Fibroblast of skin of left biceps (primary cell): Measurements from ENCODE around the gene FAM83E.
"Not testable (repeated sequence)": the region's sequence is repeated elsewhere in the genome, so short reads cannot be mapped to it uniquely, and the experiment has no call there.

ENCODE experiments used
- DNase-seq, 2 experiments: peaks; one replicate each; pipeline ENCODE4 v3.0.0-alpha.2; 2013; ENCODE audit warnings: low read depth in 2 of 2

FAM83E gene

DNA sequence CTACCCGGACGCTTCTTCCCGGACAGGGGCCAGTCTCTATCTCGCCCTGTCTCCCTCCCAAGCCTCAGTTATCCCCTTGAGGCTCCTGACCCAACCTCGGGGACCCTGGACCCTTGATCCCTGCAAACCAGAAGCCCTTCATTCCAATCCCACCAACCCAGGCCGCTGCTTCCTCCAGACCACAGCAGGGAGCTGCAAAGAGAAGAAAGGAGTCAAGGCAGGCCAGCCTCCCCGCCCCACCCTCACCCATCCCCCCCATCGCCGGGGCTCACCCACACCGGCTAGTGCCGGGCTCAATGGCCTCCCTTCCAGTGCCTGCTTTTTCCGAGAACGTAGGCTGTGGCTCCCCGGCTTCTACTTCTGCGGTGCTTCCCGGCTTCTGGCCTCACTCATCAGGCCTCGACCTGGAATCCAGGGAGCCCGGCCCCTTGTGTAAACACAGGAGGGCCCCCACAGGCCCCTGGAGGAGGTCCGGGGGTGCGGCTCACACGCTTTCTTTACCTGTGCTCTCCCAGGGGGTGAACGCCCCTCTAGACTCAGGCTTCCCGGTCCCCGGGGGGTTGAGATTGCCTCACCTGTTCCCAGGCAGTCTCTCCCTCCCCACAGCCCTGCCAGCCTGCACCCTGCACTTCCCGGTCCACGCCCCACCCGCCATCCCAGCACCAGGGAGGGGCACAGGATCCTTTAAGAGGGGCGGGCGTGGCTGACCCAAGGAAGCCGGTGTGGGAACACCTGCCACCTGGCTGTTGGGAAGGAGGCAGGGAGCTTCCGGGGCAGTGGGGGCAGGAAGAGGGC lies at the start of gene FAM83E:
Gene FAM83E, minus strand, starts transcription at position 641 of the 795 bp plus-strand sequence. CDS start 1,704 bp downstream, outside the sequence.
- DNase-seq, result no peak

DNA sequence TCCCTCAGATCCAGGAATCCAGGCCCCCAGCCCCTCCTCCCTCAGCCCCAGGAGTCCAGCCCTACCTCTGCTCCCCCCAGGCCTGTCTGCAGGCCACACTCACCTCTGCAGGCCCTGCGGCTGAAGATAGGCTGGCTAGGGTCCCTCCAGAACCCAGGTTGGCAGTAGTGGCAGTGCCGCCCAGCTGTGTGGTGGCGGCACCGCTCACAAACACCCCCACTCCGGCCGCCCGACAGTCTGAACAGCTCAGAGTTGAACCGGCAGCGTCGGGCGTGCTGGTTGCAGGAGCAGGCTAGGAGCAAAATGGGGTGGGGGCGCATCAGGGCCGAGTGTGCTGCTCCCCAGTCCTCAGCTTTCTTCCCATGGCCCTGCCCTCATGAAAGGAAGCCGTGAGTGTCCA lies 49.6 kb upstream of the FAM83E start:
- DNase-seq, result no peak

DNA sequence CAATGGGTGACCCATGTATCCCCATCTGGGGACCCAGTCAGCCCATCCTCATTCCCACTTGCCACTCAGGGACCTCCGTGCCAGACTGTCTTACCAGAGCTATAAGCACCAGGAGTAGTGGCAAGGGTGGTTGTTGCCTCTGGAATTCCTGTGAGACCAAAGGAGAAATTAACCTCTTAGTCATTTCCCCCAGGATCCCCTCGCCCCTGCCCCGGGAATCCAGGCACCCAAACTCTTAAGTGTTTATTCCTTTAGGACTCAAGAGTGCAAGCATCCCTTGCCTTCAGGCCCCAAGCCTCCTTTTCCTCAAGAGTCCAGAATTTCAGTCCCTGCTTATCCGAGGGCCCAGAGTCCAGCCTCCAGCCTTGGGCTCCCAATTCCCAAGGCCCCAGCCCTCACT lies 48.8 kb upstream of the FAM83E start:
- DNase-seq, result no peak

DNA sequence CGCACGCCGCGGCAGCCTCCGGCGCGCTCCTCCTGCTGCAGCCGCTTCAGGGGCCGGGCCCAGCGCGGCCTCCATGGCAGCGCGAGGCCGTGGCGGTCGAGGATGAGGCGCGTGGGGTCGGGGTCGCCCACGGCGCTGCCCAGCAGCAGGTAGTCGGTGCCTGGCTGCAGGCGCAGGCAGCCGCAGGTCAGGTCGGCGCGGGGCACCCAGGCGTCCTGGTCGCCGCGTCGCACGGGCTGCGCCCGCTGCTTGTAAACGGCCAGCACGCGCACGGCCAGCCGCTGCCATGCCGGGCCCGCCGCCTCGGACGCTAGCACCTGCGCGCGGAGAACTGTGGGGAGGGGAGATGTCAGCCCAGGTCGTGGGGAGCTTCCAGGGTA lies 46.8 kb upstream of the FAM83E start:
- no peak for DNase-seq

DNA sequence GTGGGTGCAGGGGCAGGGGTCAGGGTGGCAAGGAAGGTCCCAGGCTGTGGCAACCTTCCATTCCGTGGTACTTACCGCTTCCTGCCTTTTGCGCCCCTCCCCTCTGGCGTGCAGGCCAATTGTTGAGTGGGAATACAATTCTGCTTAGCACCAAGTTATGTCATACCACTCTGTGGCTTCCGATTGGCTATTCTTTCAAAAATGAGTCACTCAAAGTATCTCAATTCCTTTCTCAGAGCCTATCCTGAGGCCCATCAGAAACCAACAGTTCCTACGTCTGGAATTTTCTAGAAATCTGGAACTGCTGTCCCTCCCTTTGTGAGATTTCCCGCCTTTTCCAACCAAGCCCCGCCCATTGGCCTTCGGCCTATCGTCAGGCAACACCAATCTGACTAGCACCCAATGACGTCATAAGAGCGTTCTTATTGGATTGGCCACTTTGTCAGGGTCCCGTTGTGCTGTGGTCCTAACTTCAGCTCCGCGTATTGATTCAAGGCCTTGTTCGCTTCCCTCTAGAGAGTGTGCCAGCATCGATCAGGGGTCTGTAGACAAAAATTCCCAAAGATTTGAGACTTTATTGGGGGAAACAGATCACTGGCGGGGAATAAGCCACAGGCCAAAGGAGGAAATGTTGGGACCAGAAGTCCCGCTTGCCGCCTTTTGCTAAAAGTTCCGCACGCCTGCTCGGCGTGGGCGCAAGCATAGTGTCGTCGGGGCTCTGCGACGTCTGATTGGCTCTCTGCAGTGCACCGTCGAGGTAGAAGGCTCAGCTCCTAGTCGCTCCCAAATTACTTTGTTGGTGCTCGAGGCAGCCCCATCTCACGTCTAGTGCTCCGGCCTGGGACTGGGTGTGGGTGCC lies 46.2 kb upstream of the FAM83E start:
- DNase-seq, result peak; percentile 55 to 62

DNA sequence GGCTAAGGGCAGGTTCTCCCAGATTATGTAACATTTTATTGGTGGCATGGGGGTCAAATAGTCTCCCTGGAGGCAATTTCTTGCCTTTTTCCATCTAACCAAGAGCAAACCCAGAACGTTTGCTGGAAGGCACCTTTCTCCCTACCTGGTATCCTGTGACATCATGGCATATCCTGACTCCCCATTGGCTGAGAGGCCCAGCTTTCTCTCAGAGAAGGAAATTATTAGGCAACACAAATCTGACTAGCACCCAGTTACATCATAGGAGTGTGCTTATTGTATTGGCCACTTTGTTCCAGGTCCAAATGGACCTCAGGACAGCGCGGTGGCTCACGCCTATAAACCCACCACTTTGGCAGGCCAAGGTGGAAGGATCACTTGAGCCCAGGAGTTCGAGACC lies 44.9 kb upstream of the FAM83E start:
- DNase-seq, result no peak

DNA sequence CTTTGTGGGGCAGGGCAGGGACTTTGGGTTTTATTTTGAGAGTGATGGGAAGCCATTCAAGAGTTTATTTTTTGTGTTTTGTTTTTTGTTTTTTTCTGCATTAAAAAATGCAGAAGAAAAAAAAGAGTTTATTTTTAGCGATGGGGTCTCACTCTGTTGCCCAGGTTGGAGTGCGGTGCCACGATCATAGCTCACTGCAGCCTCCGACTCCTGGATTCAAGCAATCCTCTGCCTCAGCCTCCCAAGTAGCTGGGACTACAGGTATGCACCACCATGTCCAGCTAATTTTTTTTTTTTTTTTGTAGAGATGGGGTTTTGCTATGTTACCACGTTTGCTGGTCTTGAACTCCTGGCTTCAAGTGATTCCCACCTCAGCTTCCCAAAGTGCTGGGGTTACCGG lies 43.6 kb upstream of the FAM83E start:
- no peak for DNase-seq

DNA sequence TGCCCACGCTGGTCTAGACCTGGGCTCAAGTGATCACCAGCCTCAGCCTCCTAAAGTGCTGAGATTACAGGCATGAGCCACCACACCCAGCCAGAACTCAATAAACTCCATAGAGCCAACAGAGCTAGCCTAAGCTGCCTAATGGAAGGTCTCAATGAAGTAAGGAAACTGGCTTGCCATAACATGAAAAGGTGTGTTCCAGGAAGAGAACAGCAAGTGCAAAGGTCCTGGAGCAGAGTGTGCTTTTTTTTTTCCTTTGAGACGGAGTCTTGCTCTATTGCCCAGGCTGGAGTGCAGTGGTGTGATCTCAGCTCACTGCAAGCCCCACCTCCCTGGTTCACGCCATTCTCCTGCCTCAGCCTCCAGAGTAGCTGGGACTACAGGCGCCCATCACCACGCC lies 43.0 kb upstream of the FAM83E start:
- DNase-seq, result not testable (repeated sequence)

DNA sequence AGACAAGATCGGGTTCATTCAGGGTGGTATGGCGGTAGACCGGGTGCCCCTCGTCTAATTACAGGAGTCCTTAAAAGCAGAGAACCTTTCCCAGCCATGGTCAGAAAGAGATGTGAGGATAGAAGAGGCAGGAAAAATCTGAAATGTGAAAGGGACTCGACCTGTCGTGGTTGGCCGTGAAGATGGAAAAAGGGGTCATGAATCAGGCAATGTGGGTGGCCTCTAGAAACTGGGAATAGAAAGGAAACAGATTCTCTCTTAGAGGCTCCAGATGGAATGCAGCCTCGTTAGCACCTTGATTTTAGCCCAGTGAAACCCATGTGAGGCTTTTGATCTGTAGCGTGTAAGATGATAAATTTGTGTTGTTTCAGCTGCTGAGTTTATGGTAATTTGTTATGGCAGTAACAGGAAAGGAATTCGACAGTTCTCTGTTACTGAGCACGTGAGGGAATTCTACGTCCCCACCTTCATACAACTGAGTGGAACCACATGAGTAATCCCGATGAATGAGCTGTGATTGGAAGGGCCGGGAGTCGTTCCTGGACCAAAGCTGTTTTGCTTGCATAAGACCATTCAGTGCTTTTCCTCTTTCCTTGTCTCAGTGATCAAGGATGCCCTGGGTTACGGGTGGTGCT lies 42.1 kb upstream of the FAM83E start:
- peak; percentile 66 to 77 for DNase-seq

DNA sequence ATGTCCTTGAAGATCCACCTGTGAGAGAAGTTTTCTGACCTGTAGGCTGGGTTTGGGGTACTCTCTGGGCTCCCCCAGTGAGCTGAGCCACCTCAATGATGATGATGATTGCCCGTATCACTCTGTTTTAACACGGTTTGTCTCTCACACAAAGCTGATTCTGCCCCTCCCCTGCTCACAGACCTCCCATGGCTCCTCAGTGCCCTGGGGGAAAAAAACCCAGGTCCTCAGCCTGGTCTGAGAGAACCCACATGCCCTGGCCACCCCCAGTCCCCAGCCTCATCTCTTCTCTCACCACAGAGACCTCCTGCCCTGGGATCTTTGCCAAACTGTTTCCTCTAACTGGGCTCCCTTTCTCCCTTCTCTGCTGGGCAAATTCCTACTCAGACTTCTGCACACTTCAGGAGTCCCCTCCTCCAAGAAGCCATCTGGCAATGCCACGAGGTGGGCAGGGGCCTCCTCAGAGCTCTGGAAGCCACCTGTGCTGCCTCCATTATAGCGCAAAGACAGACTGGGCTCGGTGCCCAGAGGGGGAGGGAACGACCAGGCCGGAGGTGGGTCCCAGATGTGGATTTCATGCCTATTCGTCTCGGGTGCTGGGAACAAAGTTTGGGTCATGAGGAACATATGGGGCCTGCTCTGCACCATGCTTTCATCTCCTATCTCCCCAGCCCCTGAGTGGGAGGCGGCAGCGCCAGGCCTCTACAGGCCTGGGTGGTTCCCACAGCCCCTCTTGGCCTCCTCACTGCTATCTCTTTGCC lies 39.6 kb upstream of the FAM83E start:
- DNase-seq, result no peak

DNA sequence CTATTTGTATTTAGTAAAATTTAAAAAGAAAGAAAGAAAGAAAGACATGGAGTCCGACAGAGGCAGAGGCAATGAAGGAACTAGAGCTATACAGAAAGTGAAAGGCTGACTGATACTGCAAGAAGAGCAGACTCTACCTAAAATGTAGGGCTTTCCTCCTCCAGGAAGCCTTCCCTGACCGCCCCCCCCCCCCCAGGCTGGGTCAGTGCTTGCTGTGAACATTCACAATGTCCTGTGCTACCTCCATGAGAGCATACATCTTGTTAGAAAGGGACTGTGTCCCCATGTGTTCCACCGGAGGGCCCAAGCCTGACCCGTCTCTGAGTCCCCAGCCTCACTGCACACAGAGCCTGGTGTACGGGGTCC lies 36.8 kb upstream of the FAM83E start:
- DNase-seq, result no peak

DNA sequence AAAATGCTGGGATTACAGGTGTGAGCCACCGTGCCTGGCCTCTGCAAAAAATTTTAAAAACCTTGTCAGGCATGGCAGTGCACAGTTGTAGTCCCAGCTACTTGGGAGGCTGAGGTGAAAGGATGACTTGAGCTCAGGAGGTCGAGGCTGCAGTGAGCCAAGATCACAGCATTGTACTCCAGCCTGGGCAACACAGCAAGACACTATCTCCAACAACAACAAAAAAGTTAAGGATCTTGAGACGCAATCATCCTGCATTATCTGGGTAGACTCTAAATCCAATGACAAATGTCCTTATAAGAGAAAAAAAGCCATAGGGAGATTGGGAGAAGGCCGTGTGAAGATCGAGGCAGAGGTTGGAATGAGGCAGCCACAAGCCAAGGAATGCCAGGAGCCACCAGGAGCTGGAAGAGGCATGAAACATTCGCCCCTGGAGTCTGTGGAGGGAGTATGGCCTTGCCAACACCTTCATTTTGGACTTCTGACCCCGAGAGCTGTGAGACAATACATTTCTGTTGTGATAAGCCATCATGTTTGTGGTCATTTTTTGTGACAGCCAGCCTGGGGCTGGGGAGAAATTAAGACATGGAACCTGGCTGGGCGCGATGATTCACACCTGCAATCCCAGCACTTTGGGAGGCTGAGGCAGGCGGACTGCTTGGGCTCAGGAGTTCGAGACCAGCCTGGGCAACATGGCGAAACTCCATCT lies 36.3 kb upstream of the FAM83E start:
- DNase-seq, result no peak

DNA sequence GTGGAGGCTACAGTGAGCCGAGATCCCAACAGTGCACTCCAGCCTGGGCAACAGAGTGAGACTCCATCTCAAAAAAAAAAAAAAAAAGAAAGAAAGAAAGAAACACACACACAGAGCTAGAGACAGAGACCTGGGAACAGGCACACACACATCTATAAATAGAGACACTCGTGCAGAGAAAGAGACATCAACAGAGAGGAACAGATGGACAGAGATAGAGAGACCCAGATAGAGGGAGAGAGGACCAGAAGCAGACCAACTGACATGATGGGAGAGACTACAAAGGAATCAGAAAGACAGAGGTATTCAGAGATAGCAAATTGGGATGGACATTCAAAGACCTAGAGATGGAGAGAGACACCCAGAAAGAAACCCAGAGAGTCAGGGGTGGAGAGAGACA lies 33.3 kb upstream of the FAM83E start:
- DNase-seq, result no peak

DNA sequence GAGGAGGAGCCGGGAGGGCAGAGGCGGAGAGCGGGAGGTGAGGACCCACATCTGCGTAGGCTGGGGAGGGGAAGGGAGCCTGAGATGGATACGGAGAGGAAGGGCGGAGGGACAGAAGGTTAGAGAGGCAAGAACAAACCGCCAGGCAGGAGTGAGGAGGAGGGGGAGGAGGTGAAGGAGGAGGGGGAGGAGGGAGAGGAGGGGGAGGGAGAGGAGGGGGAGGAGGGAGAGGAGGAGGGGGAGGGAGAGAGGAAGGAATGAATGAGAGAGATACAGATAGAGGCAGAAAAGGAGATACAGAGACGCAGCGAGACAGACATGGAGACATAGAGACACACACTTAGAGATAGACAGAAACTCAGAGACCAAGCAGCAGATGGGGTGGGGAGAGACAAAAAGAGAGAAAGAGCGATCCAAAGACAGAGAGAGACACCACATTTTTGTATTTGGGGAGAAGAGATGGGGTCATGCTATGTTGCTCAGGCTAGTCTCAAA lies 31.9 kb upstream of the FAM83E start:
- no peak for DNase-seq

DNA sequence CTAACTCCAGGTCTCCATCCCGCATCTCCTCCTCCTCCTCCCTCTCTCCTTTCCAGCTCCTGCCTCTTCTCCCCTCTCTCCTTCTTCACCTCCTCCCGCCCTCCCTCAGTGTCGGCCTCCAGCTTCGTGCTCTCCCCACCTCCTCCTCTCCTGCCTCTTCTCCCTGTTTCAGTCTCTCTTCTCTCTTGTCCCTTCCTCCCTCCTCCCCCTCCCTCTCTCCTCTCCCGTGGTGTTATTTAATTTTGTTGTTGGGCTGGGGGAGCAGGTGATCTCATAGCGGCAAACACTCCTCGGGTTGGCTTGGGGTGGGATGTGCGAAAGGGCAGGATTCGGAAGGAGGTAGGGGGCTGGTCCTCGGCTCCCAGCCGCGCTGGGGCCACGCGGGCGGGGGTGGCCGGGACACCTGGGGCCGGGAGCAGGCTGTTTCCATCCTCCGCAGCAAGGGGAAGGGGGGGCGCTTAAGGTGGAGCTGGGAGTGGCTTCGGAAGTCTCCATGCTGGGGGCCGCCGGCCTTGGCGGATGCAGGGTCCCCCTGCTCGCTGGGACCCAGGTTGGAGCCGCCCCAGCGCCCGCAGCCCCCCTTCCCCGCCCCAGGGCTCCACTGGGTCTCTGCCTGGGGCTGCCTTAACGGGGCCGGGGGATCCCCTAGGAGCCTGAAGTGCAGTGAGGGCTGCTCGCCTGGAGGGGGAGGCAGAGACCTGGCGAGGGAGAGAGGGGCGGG lies 31.3 kb upstream of the FAM83E start, which contains the start of gene CA11:
Gene CA11, minus strand, starts transcription at position 187 of the 721 bp plus-strand sequence. CDS start 555 bp downstream, outside the sequence.
- DNase-seq, result peak; percentile 35 to 48

DNA sequence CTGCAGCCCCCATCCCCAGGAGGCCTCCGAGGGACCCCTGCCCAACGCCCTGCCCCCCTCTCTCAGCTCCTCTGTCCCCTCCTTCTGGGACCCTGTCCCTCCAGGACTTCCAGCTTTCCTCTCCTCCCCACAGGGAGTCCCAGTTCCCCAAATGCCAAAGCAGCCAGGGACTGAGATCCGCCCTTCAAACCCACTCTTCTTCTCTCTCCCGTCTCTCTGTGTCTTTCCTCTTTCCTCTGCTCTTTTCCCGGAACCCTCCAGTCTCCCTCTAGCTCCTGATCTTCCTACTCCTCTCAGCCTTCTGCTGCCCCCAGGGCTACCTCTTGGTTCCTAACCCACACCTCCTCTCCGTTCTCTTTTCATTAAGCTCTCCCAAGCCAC lies 30.7 kb upstream of the FAM83E start:
- DNase-seq, result no peak

DNA sequence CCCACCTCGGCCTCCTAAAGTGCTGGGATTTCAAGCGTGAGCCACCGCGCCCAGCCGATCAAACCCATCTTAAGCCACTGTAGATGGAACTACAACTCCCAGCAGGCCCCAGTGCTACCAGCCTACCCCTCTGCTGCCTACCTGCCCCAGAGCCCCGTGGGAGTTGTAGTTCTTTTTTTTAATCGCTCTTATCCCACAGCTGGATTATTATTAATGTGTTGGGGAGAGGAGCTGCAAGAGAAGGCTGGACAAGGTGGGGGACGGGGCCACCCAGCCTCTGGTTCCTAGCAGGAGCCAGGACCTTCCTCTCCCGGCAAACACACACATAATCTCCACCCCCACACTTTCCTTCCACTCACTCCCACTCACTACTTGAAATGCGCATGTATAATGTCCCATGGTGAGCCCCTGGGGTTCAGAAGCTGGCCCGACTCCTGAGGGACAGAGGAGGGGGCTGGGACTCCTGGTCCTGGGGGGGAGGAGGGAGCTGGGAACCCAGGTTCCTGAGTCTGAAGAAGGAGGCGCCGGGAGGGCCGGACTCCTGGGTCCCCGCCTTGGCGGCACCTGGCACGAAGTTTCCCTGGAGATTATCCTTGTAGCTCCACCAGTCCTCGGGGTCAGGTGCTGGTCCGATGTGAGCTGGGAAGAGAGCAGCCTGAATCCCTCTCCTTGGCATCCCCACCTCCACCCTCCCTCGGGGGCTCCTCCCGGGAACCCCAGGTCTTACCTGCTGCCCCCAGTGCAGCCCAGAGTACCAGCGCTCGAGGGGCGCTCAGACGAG lies 30.2 kb upstream of the FAM83E start:
- DNase-seq, result no peak

DNA sequence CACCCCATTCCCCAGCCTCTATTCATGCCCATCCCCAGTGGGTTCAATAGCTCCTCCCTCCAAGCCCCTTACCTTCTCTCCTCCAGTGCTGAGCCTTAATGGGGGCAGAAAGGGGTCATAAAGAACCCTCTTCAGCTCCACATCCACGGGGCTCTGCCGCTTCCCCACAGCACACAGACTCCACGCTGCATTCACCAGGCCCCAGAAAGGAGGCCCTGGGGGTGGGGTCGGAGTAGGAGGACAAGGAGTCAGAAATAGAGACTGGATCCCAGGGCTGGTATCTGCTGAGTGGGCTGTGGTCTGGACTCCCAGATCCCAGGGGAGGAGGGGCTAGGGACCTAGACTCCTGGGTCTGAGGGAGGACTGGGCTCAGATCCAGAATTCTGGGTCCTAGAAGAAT lies 29.5 kb upstream of the FAM83E start:
- no peak for DNase-seq

DNA sequence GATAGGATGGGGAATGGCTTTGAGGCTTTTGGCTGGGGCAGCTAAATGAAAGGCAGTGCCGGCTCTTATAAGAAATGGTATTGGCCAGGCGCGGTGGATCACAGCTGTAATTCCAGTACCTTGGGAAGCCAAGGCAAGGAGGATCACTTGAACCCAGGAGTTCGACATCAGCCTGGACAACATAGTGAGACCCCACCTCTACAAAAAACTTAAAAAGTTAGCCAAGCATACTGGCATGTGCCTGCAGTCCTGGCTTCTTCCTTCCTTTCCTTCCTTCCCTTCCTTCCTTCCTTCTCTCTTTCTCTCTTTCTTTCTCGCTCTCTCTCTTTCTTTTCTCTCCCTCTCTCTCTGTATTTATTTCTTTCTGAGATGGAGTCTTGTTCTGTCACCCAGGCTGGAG lies 28.0 kb upstream of the FAM83E start:
- no peak for DNase-seq
